HEK293 (cell line): ENCODE results near the gene SERPINB8.

Experiments
- CTCF ChIA-PET: fragments of 350-600 bp; formaldehyde crosslinking; extraction: SDS; loops from one replicate; lab custom pipeline; 2021; ENCODE audit warnings: antibody characterized with exemption; lab: Yijun Ruan, JAX
- POLR2A ChIA-PET: fragments of 300-600 bp; formaldehyde crosslinking; extraction: SDS; loops from one replicate; lab custom pipeline; 2020; ENCODE audit warnings: antibody characterized with exemption, inconsistent platforms; lab: Yijun Ruan, JAX
- H3K27ac ChIP-seq: fragments of 200-500 bp; sonication (Bioruptor generic); 2 replicates; pipeline ENCODE4 v1.5.1; 2014; ENCODE audit warnings: low read depth, low read length, control low read depth, inconsistent platforms; ENCODE audit errors: extremely low read depth
- H3K36me3 ChIP-seq, 2 experiments: fragments of 200-500 bp in 1 of 2; sonication (Bioruptor generic) in 1 of 2; 1 replicate in 1 of 2; 2 replicates in 1 of 2; pipeline ENCODE4 v1.5.1; 2014 to 2017; ENCODE audit warnings: inconsistent platforms in 2 of 2, low read length in 2 of 2; ENCODE audit not compliant: control insufficient read depth in 2 of 2, insufficient read depth in 1 of 2
- H3K4me1 ChIP-seq: fragments of 200-500 bp; sonication (Bioruptor generic); 2 replicates; pipeline ENCODE4 v1.5.1; 2014; ENCODE audit warnings: mild to moderate bottlenecking, low read length, inconsistent platforms; ENCODE audit not compliant: control insufficient read depth, insufficient read depth
- H3K4me3 ChIP-seq: 2 replicates; pipeline ENCODE4 v1.5.1; 2011; ENCODE audit warnings: low read depth, mild to moderate bottlenecking, control low read depth, low read length, moderate library complexity
- H3K9me3 ChIP-seq: fragments of 200-500 bp; sonication (Bioruptor generic); 2 replicates; pipeline ENCODE4 v1.5.1; 2014; ENCODE audit warnings: low read depth, low read length, inconsistent platforms; ENCODE audit not compliant: control insufficient read depth, insufficient read depth
- GLIS1 ChIP-seq: fragments of 450-650 bp; formaldehyde crosslinking; IDR thresholded peaks from 2 replicates; pipeline ENCODE4 v1.5.1; 2016; ENCODE audit warnings: missing biosample characterization, missing genetic modification characterization
- KLF8 ChIP-seq: fragments of 450-650 bp; formaldehyde crosslinking; IDR thresholded peaks from 2 replicates; pipeline ENCODE4 v1.5.1; 2016; ENCODE audit warnings: missing biosample characterization, missing genetic modification characterization
- KLF9 ChIP-seq: fragments of 450-650 bp; formaldehyde crosslinking; IDR thresholded peaks from 2 replicates; pipeline ENCODE4 v1.5.1; 2016; ENCODE audit warnings: missing biosample characterization, missing genetic modification characterization, low read depth
- PATZ1 ChIP-seq: fragments of 450-650 bp; formaldehyde crosslinking; IDR thresholded peaks from 2 replicates; pipeline ENCODE4 v1.5.1; 2016; ENCODE audit warnings: missing biosample characterization, missing genetic modification characterization
- TRIM28 ChIP-seq: IDR thresholded peaks from 2 replicates; pipeline ENCODE4 v1.6.1; 2011; ENCODE audit warnings: low read length, control low read depth, borderline replicate concordance
- WT1 ChIP-seq: fragments of 450-650 bp; formaldehyde crosslinking; IDR thresholded peaks from 2 replicates; pipeline ENCODE4 v1.5.1; 2016; ENCODE audit warnings: missing biosample characterization, missing genetic modification characterization
- ZFP3 ChIP-seq: fragments of 450-650 bp; formaldehyde crosslinking; IDR thresholded peaks from 2 replicates; pipeline ENCODE4 v1.5.1; 2016; ENCODE audit warnings: low read depth, missing biosample characterization, missing genetic modification characterization
- ZFP69B ChIP-seq: fragments of 450-650 bp; formaldehyde crosslinking; IDR thresholded peaks from 2 replicates; pipeline ENCODE4 v1.5.1; 2016; ENCODE audit warnings: missing biosample characterization, missing genetic modification characterization
- ZNF133 ChIP-seq: fragments of 450-650 bp; formaldehyde crosslinking; IDR thresholded peaks from 2 replicates; pipeline ENCODE4 v1.5.1; 2016; ENCODE audit warnings: missing biosample characterization, missing genetic modification characterization
- ZNF174 ChIP-seq: fragments of 450-650 bp; formaldehyde crosslinking; IDR thresholded peaks from 2 replicates; pipeline ENCODE4 v1.5.0; 2017; ENCODE audit warnings: missing biosample characterization, mild to moderate bottlenecking, missing genetic modification characterization
- ZNF202 ChIP-seq: fragments of 450-650 bp; formaldehyde crosslinking; IDR thresholded peaks from 2 replicates; pipeline ENCODE4 v1.5.1; 2016; ENCODE audit warnings: missing biosample characterization, missing genetic modification characterization, borderline replicate concordance
- ZNF324 ChIP-seq: fragments of 450-650 bp; formaldehyde crosslinking; IDR thresholded peaks from 2 replicates; pipeline ENCODE4 v1.5.1; 2016; ENCODE audit warnings: missing biosample characterization, missing genetic modification characterization
- ZNF433 ChIP-seq: fragments of 450-650 bp; formaldehyde crosslinking; IDR thresholded peaks from 2 replicates; pipeline ENCODE4 v1.5.1; 2016; ENCODE audit warnings: missing biosample characterization, missing genetic modification characterization, low read depth
- ZNF529 ChIP-seq: fragments of 450-650 bp; formaldehyde crosslinking; IDR thresholded peaks from 2 replicates; pipeline ENCODE4 v1.5.1; 2017; ENCODE audit warnings: missing genetic modification characterization, missing biosample characterization; ENCODE audit not compliant: insufficient replicate concordance
- ZNF530 ChIP-seq: fragments of 450-650 bp; formaldehyde crosslinking; IDR thresholded peaks from 2 replicates; pipeline ENCODE4 v1.5.1; 2016; ENCODE audit warnings: low read depth, missing biosample characterization, missing genetic modification characterization
- ZNF549 ChIP-seq: fragments of 450-650 bp; IDR thresholded peaks from 2 replicates; pipeline ENCODE4 v1.5.1; 2018; ENCODE audit warnings: missing biosample characterization, missing genetic modification characterization, mild to moderate bottlenecking, inconsistent platforms, moderate library complexity
- ZNF558 ChIP-seq: fragments of 450-650 bp; formaldehyde crosslinking; IDR thresholded peaks from 2 replicates; pipeline ENCODE4 v1.5.1; 2016; ENCODE audit warnings: missing biosample characterization, missing genetic modification characterization
- ZNF707 ChIP-seq: fragments of 450-650 bp; formaldehyde crosslinking; IDR thresholded peaks from 2 replicates; pipeline ENCODE4 v1.5.1; 2016; ENCODE audit warnings: missing biosample characterization, missing genetic modification characterization
- ZNF777 ChIP-seq: fragments of 450-650 bp; formaldehyde crosslinking; IDR thresholded peaks from 2 replicates; pipeline ENCODE4 v1.5.1; 2017; ENCODE audit warnings: missing biosample characterization, missing genetic modification characterization, borderline replicate concordance
- ZNF785 ChIP-seq: fragments of 450-650 bp; formaldehyde crosslinking; IDR thresholded peaks from 2 replicates; pipeline ENCODE4 v1.5.1; 2016; ENCODE audit warnings: missing biosample characterization, missing genetic modification characterization
- TF ChIP-seq, protein P1 (sequence below): fragments of 450-650 bp; formaldehyde crosslinking; IDR thresholded peaks from 2 replicates; pipeline ENCODE4 v1.5.1; 2016; ENCODE audit warnings: missing biosample characterization, missing genetic modification characterization

The SERPINB8 gene

DNA sequence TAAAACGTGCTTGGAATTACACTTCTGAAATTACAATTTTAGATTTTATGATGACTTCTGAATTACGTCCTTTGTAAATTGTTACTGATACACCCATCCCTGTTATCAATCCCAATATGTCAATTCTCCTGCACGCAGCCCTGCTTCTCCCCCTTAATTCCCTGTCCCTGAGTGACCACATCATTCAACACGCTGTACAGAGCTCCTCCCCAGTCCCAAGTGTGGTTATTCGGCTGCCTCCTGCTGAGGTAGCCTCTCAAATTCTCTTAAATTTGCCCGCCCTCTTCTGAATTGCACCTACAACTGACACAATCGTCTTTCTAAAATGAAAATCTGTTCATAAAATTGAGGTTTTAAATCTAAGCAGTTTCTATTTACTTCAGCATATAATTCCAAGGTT, 10.1 kb downstream of the SERPINB8 start:
- POLR2A ChIA-PET: interaction anchor here (0.6 kb wide), 1 partner anchor 10 kb away, joined by 3 read pairs; no protein-coding TSS in a partner anchor
- no peaks in the 10 kb centered on the region for H3K9me3 ChIP-seq
- H3K4me3 ChIP-seq: no peak overlapping the region
- H3K27ac ChIP-seq: no peak overlapping the region
- peaks cover 0 to 8% of the 10 kb centered on the region in 2 experiments; a peak in 1 of 3 replicates for H3K36me3 ChIP-seq
- H3K4me1 ChIP-seq: no peaks in the 10 kb centered on the region
- no peak for TF ChIP-seq ZFP69B
- TF ChIP-seq ZNF777: no peak
- TF ChIP-seq ZNF202 (tag by site-specific recombination): no peak
- TF ChIP-seq ZNF785: no peak
- TF ChIP-seq ZNF549 (tag by site-specific recombination): no peak
- no peak for TF ChIP-seq ZNF529 (tag by site-specific recombination)
- TF ChIP-seq KLF8 (tag by site-specific recombination): no peak
- no peak for TF ChIP-seq ZNF324 (tag by site-specific recombination)
- TF ChIP-seq TRIM28: no peak
- TF ChIP-seq WT1: no peak
- no peak for TF ChIP-seq KLF9 (tag by site-specific recombination)
- no peak for TF ChIP-seq GLIS1 (tag by site-specific recombination)
- no peak for TF ChIP-seq ZNF530
- CTCF ChIA-PET: interaction anchor here (0.6 to 1.5 kb wide), 9 partner anchors 11 to 1326 kb away, joined by 3 to 13 read pairs (median 4); no protein-coding TSS in a partner anchor

DNA sequence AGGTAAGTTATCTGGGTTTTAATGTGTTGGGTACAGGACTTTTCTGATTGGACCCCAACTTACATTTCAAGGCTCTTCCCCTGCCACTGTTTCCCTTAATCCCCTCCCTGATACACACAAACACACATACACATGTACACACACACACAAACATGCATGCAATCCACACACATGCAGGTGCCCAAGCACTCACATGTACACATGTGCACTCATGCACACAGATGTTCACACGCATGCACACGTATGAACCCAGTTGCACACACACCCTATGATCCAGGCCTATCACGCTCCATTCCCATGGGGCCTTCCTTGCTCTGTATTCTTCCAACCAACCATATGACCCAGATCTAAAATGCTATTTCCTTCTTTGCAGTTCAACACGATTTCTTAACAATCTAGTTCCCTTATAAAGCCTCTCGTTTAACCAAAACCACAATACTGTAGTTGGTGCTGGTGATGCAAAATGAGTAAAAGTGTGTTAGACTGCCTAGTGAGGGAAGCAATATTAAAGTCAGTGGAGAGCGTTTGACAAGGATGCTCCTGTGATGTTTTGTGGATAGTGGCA, 11.1 kb downstream of the SERPINB8 start:
- Histone ChIP-seq H3K4me1 (no peaks in the 10 kb centered on the region), H3K4me3 (no peak overlapping the region), H3K36me3 (peaks cover 0 to 8% of the 10 kb centered on the region in 2 experiments; a peak in 1 of 3 replicates), H3K9me3 (no peaks in the 10 kb centered on the region), H3K27ac (no peak overlapping the region)
- ChIA-PET CTCF (interaction anchor here (1.5 kb wide), 1 partner anchor 157 kb away, joined by 4 read pairs; no protein-coding TSS in a partner anchor), POLR2A (no interaction called here)
- no peak for TF ChIP-seq ZNF133 (tag by site-specific recombination)
- no peak for TF ChIP-seq ZNF174 (tag by site-specific recombination)

GRCh38 chr18:63981719-63982118, 11.8 kb downstream of the SERPINB8 start:
- no peaks in the 10 kb centered on the region for H3K4me1 ChIP-seq
- peaks cover 0 to 8% of the 10 kb centered on the region in 2 experiments; a peak in 1 of 3 replicates for H3K36me3 ChIP-seq
- H3K27ac ChIP-seq: no peak overlapping the region
- ChIA-PET POLR2A (no interaction called here), CTCF (no interaction called here)
- TF ChIP-seq PATZ1: no peak
- TF ChIP-seq ZNF433: no peak
- TF ChIP-seq, protein P1, sequence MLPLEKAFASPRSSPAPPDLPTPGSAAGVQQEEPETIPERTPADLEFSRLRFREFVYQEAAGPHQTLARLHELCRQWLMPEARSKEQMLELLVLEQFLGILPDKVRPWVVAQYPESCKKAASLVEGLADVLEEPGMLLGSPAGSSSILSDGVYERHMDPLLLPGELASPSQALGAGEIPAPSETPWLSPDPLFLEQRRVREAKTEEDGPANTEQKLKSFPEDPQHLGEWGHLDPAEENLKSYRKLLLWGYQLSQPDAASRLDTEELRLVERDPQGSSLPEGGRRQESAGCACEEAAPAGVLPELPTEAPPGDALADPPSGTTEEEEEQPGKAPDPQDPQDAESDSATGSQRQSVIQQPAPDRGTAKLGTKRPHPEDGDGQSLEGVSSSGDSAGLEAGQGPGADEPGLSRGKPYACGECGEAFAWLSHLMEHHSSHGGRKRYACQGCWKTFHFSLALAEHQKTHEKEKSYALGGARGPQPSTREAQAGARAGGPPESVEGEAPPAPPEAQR (tag by site-specific recombination): no peak
- no peak for TF ChIP-seq ZFP3 (tag by site-specific recombination)
- no peak for TF ChIP-seq ZNF558 (tag by site-specific recombination)
- TF ChIP-seq ZNF549 (tag by site-specific recombination): no peak
- no peak for TF ChIP-seq ZNF707 (tag by site-specific recombination)
- no peaks in the 10 kb centered on the region for H3K9me3 ChIP-seq
- no peak overlapping the region for H3K4me3 ChIP-seq
